ENCODE results near the gene TCF4. TPM values are rescaled to one million over a fixed set of nuclear protein-coding genes. Genes with fewer than 3 reads are reported as not detected.

Gene TCF4
- total and polyA plus RNA-seq, 2 experiments from 2014 or later, result 77.7 to 89.2 TPM

GRCh38 chr18:55550471-55550870, 37.5 kb downstream of the TCF4 start:
- Histone ChIP-seq H2AFZ (no peak overlapping the region), H3K9me2 (ENCODE audit: insufficient read depth) (no peaks in the 10 kb centered on the region), H3K36me3 (ENCODE audit: insufficient read depth) (no peaks in the 10 kb centered on the region), H3K4me2 (no peak overlapping the region), H3K79me2 (replicated peaks; ENCODE audit: insufficient read depth) (peaks cover 97% of the 10 kb centered on the region), H3K4me1 (ENCODE audit: insufficient read depth) (peaks cover 42% of the 10 kb centered on the region), H4K20me1 (replicated peaks; ENCODE audit: insufficient read depth) (peaks cover 9% of the 10 kb centered on the region; the same call in 1 of the 2 replicates), H3K27me3 (ENCODE audit: insufficient read depth) (no peaks in the 10 kb centered on the region), H3K4me3 (no peak overlapping the region), H3F3A (replicated peaks; ENCODE audit: low read depth) (no peaks in the 10 kb centered on the region), H3K27ac (ENCODE audit: low read depth) (no peak overlapping the region)
- no peak for ATAC-seq
- Mint-ChIP-seq H3K27me3 (ENCODE audit: insufficient read depth, low read depth, poor library complexity) (no peaks in the 10 kb centered on the region), H3K36me3 (ENCODE audit: low read depth) (peaks cover 7% of the 10 kb centered on the region; the same call in 2 of the 3 replicates), H3K27ac (no peak overlapping the region), H3K4me3 (no peak overlapping the region), H3K9me3 (no peaks in the 10 kb centered on the region), H3K4me1 (peaks cover 69% of the 10 kb centered on the region)
- DNase-seq (ENCODE audit: low spot score), result no peak
- TF ChIP-seq EZH2 (IDR thresholded peaks at IDR 0.05; ENCODE audit: low read depth, unreplicated experiment) (no peak), ZNF331 (CRISPR knock-in tag; IDR thresholded peaks at IDR 0.05; ENCODE audit: low read depth) (no peak), STAT1 (IDR thresholded peaks at IDR 0.05; ENCODE audit: unreplicated experiment) (no peak), ZNF462 (CRISPR knock-in tag; IDR thresholded peaks at IDR 0.05) (no peak), JUNB (IDR thresholded peaks at IDR 0.05; ENCODE audit: unreplicated experiment) (no peak), ETS1 (IDR thresholded peaks at IDR 0.05) (no peak), REST (IDR thresholded peaks at IDR 0.05; ENCODE audit: unreplicated experiment) (no peak)

All from GM23338 (cell line).